IMR-90 (cell line): ENCODE measurements around the gene CDO1.

Experiments
- RAD21 ChIP-seq: IDR thresholded peaks from 2 replicates; pipeline ENCODE4 v1.6.1; 2012; ENCODE audit warnings: low read length, improper control_type of control experiment
- SMC3 ChIP-seq: fragments of 150-350 bp; IDR thresholded peaks from 2 replicates; pipeline ENCODE4 v1.6.1; 2016; ENCODE audit warnings: low read depth, mild to moderate bottlenecking, antibody characterized with exemption, low read length, moderate library complexity
- TF ChIP-seq, protein P1 (sequence below): conservative IDR thresholded peaks from 2 replicates; pipeline ENCODE4 v1.5.1; 2012; ENCODE audit warnings: mild to moderate bottlenecking, low read depth, low read length, improper control_type of control experiment

DNA sequence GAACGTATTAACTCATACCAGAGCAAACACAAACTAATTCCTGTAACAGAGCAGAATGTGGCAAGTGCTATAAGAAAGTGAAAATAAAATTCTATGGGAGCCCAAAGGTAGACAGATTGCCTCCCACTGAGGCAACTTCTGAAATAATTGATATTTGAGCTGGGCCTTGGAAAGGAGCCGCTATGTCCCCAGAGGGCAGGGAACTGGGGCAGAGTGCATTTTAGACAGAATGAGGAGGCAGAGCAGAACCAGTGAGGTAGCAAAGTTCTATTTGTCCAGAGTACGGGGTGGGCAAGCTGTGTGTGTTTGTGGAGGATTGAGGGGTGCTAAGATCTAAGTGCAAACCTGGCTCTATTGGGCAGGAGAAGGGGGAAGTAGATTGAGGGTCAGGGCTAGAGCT is 19.8 kb downstream of the CDO1 start:
- TF ChIP-seq, protein P1, sequence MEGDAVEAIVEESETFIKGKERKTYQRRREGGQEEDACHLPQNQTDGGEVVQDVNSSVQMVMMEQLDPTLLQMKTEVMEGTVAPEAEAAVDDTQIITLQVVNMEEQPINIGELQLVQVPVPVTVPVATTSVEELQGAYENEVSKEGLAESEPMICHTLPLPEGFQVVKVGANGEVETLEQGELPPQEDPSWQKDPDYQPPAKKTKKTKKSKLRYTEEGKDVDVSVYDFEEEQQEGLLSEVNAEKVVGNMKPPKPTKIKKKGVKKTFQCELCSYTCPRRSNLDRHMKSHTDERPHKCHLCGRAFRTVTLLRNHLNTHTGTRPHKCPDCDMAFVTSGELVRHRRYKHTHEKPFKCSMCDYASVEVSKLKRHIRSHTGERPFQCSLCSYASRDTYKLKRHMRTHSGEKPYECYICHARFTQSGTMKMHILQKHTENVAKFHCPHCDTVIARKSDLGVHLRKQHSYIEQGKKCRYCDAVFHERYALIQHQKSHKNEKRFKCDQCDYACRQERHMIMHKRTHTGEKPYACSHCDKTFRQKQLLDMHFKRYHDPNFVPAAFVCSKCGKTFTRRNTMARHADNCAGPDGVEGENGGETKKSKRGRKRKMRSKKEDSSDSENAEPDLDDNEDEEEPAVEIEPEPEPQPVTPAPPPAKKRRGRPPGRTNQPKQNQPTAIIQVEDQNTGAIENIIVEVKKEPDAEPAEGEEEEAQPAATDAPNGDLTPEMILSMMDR = no peak
- TF ChIP-seq RAD21 = no peak
- TF ChIP-seq SMC3 = no peak
